ENCODE results near the gene ASCL5.

The ASCL5 gene

GRCh38 chr1:201076092-201076491, 50.9 kb downstream of the ASCL5 start:
- H3K4me3 ChIP-seq (ENCODE audit: low read depth, low read length): no peak overlapping the region
- no peak for TF ChIP-seq CTCF (conservative IDR thresholded peaks at IDR 0.05; ENCODE audit: low read depth, low read length)
- DNase-seq (ENCODE audit: low read depth): no peak

GRCh38 chr1:201074018-201074417, 53.0 kb downstream of the ASCL5 start:
- no peak overlapping the region for H3K4me3 ChIP-seq (ENCODE audit: low read depth, low read length)
- DNase-seq (ENCODE audit: low read depth): no peak
- TF ChIP-seq CTCF (conservative IDR thresholded peaks at IDR 0.05; ENCODE audit: low read depth, low read length): no peak

- no peak for DNase-seq (ENCODE audit: low read depth)
- TF ChIP-seq CTCF (conservative IDR thresholded peaks at IDR 0.05; ENCODE audit: low read depth, low read length): no peak
- H3K4me3 ChIP-seq (ENCODE audit: low read depth, low read length): no peak overlapping the region
Observed at GRCh38 chr1:201072922-201073321, 54.1 kb downstream of the ASCL5 start.

GRCh38 chr1:201072149-201072548, 54.8 kb downstream of the ASCL5 start:
- no peak for TF ChIP-seq CTCF (conservative IDR thresholded peaks at IDR 0.05; ENCODE audit: low read depth, low read length)
- H3K4me3 ChIP-seq (ENCODE audit: low read depth, low read length): no peak overlapping the region
- DNase-seq (ENCODE audit: low read depth): no peak

GRCh38 chr1:201069636-201070035, 57.3 kb downstream of the ASCL5 start:
- no peak for DNase-seq (ENCODE audit: low read depth)
- no peak for TF ChIP-seq CTCF (conservative IDR thresholded peaks at IDR 0.05; ENCODE audit: low read depth, low read length)
- no peak overlapping the region for H3K4me3 ChIP-seq (ENCODE audit: low read depth, low read length)

- H3K4me3 ChIP-seq (ENCODE audit: low read depth, low read length): no peak overlapping the region
- no peak for TF ChIP-seq CTCF (conservative IDR thresholded peaks at IDR 0.05; ENCODE audit: low read depth, low read length)
- DNase-seq (ENCODE audit: low read depth): no peak
Observed at GRCh38 chr1:201068976-201069375, 58.0 kb downstream of the ASCL5 start.

- H3K4me3 ChIP-seq (ENCODE audit: low read depth, low read length): no peak overlapping the region
- TF ChIP-seq CTCF (conservative IDR thresholded peaks at IDR 0.05; ENCODE audit: low read depth, low read length): no peak
- no peak for DNase-seq (ENCODE audit: low read depth)
Observed at GRCh38 chr1:201066986-201067385, 60.0 kb downstream of the ASCL5 start.

All from choroid plexus epithelial cell (primary cell).